ENCODE results near the gene SLC45A2. TPM values are rescaled to one million over a fixed set of nuclear protein-coding genes. Genes with fewer than 3 reads are reported as not detected.

Gene SLC45A2
- total RNA-seq, 3 donors from 2014 or later: 0.28 to 1.2 (median 1.0) TPM

GRCh38 chr5:33936381-33937016 is 48.0 kb downstream of the SLC45A2 start, which contains the start of gene RXFP3:
TSS of gene RXFP3 (plus strand) at chr5:33936386. CDS start at chr5:33936741, 355 bp downstream.
- intact Hi-C loops (cut with DNase I, micrococcal nuclease): loop anchor here in 1 of 2 donors (10.0 kb wide), 1 partner anchor 502 kb away; no protein-coding TSS in a partner anchor
- ATAC-seq: no peak
- DNase-seq: peak in 1 of 3 donors; percentile 44

GRCh38 chr5:33936004-33936380 is 48.5 kb downstream of the SLC45A2 start:
- Histone ChIP-seq H3K36me3 (ENCODE audit: low read depth) (no peaks in the 10 kb centered on the region), H3K4me1 (ENCODE audit: low read depth) (no peaks in the 10 kb centered on the region), H3K9me3 (no peaks in the 10 kb centered on the region), H3K4me3 (no peak overlapping the region)
- intact Hi-C loops (cut with DNase I, micrococcal nuclease): loop anchor here in 1 of 2 donors (10.0 kb wide), 1 partner anchor 501 kb away; no protein-coding TSS in a partner anchor
- peak; percentile 52 for ATAC-seq
- DNase-seq: peak in 2 of 3 donors; percentile 40 to 48
- TF ChIP-seq CTCF (IDR thresholded peaks at IDR 0.05): no peak

More at GRCh38 chr5:33936381-33937016, 48.0 kb downstream of the SLC45A2 start, which contains the start of gene RXFP3:
- Histone ChIP-seq H3K36me3 (ENCODE audit: low read depth) (no peaks in the 10 kb centered on the region), H3K4me3 (no peak within 1 kb of the TSS), H3K9me3 (no peaks in the 10 kb centered on the region), H3K4me1 (ENCODE audit: low read depth) (no peaks in the 10 kb centered on the region)
- TF ChIP-seq CTCF (IDR thresholded peaks at IDR 0.05): no peak

GRCh38 chr5:33934176-33934575 is 50.3 kb downstream of the SLC45A2 start:
- ATAC-seq: no peak
- no peak for DNase-seq
- intact Hi-C loops (cut with DNase I, micrococcal nuclease): loop anchor here in 1 of 2 donors (10.0 kb wide), 1 partner anchor 499 kb away; no protein-coding TSS in a partner anchor
- Histone ChIP-seq H3K36me3 (ENCODE audit: low read depth) (no peaks in the 10 kb centered on the region), H3K4me3 (no peak overlapping the region), H3K4me1 (ENCODE audit: low read depth) (no peaks in the 10 kb centered on the region), H3K9me3 (no peaks in the 10 kb centered on the region)
- no peak for TF ChIP-seq CTCF (IDR thresholded peaks at IDR 0.05)

- no peaks in the 10 kb centered on the region for H3K4me1 ChIP-seq (ENCODE audit: low read depth)
- ATAC-seq: no peak
- intact Hi-C loops (cut with DNase I, micrococcal nuclease): loop anchor here in 1 of 2 donors (10.0 kb wide), 1 partner anchor 499 kb away; no protein-coding TSS in a partner anchor
- H3K36me3 ChIP-seq (ENCODE audit: low read depth): no peaks in the 10 kb centered on the region
- no peak for DNase-seq
- no peaks in the 10 kb centered on the region for H3K9me3 ChIP-seq
- TF ChIP-seq CTCF (IDR thresholded peaks at IDR 0.05): no peak
- H3K4me3 ChIP-seq: no peak overlapping the region
Observed at GRCh38 chr5:33933723-33934169, 50.7 kb downstream of the SLC45A2 start.

- ATAC-seq: no peak
- intact Hi-C loops (cut with DNase I, micrococcal nuclease): loop anchor here in 1 of 2 donors (10.0 kb wide), 1 partner anchor 496 kb away; no protein-coding TSS in a partner anchor
- Histone ChIP-seq H3K4me1 (ENCODE audit: low read depth) (no peaks in the 10 kb centered on the region), H3K36me3 (ENCODE audit: low read depth) (no peaks in the 10 kb centered on the region), H3K4me3 (no peak overlapping the region), H3K9me3 (no peaks in the 10 kb centered on the region)
- TF ChIP-seq CTCF (IDR thresholded peaks at IDR 0.05): no peak
- no peak for DNase-seq
Observed at GRCh38 chr5:33931136-33931535, 53.4 kb downstream of the SLC45A2 start.
